ENCODE measurements around the gene NDUFAF8.

DNA sequence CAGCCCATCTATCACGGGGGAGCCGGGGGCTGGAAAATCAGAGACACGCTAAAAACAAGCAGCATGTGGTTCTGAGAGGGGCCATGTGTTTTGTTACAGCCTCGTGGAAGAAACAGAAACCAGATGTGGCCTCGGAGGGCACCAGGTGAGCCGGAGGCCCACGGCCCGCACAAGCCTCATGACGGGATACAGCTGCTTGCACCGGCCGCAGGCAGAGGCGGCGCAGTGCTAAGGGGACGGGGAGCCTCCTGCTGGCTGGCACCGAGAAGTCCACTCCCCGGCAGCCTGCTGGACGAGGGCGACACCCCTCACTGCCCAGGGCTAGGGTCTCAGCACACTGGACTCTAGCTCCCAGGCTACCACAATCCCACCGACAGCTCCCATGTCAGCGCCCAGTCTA lies 19.2 kb downstream of the NDUFAF8 start:
- TF ChIP-seq, protein P1, sequence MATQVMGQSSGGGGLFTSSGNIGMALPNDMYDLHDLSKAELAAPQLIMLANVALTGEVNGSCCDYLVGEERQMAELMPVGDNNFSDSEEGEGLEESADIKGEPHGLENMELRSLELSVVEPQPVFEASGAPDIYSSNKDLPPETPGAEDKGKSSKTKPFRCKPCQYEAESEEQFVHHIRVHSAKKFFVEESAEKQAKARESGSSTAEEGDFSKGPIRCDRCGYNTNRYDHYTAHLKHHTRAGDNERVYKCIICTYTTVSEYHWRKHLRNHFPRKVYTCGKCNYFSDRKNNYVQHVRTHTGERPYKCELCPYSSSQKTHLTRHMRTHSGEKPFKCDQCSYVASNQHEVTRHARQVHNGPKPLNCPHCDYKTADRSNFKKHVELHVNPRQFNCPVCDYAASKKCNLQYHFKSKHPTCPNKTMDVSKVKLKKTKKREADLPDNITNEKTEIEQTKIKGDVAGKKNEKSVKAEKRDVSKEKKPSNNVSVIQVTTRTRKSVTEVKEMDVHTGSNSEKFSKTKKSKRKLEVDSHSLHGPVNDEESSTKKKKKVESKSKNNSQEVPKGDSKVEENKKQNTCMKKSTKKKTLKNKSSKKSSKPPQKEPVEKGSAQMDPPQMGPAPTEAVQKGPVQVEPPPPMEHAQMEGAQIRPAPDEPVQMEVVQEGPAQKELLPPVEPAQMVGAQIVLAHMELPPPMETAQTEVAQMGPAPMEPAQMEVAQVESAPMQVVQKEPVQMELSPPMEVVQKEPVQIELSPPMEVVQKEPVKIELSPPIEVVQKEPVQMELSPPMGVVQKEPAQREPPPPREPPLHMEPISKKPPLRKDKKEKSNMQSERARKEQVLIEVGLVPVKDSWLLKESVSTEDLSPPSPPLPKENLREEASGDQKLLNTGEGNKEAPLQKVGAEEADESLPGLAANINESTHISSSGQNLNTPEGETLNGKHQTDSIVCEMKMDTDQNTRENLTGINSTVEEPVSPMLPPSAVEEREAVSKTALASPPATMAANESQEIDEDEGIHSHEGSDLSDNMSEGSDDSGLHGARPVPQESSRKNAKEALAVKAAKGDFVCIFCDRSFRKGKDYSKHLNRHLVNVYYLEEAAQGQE (IDR thresholded peaks at IDR 0.05; ENCODE audit: insufficient read depth in 1 of 2, low read depth in 2 of 2, low read length in 2 of 2), result no peak
- TF ChIP-seq POLR2AphosphoS5 (IDR thresholded peaks at IDR 0.05; ENCODE audit: low read depth, low read length), result no peak
- TF ChIP-seq TAF1 (IDR thresholded peaks at IDR 0.05; ENCODE audit: borderline replicate concordance, insufficient read depth, low read length), result no peak
